Mucosa of descending colon (tissue), 3 donors: Measurements from ENCODE around the gene ITGA7. TPM values are rescaled to one million over a fixed set of nuclear protein-coding genes. Genes with fewer than 3 reads are reported as not detected.

Experiments
- ATAC-seq: fragments of 200-7000 bp; cut with Tn5 transposase; one replicate; pipeline ENCODE4 v1.9.1; 2020; ENCODE audit warnings: mild to moderate bottlenecking, moderate library complexity
- DNase-seq, 3 donors: peaks; one replicate each; pipeline ENCODE4 v3.0.0-alpha.2; 2020
- H3K36me3 ChIP-seq: fragments of 200-600 bp; one replicate; pipeline ENCODE4 v1.8.0; 2021; ENCODE audit warnings: low read depth, mild to moderate bottlenecking
- H3K4me1 ChIP-seq: fragments of 200-600 bp; one replicate; pipeline ENCODE4 v1.8.0; 2021; ENCODE audit warnings: low read depth, mild to moderate bottlenecking
- H3K4me3 ChIP-seq: fragments of 200-600 bp; one replicate; pipeline ENCODE4 v1.8.0; 2021; ENCODE audit warnings: mild to moderate bottlenecking
- H3K9me3 ChIP-seq: fragments of 200-600 bp; one replicate; pipeline ENCODE4 v1.8.0; 2021; ENCODE audit warnings: mild to moderate bottlenecking
- intact Hi-C, 2 donors: fragments of 100-400 bp; cut with DNase I in 1 of 2; cut with micrococcal nuclease in 1 of 2; formaldehyde crosslinking; loops; one replicate each; pipeline versions ENCODE4 v1.11.0 to v1.11.1; 2022; cut with DNase I, micrococcal nuclease
- total RNA-seq, 3 donors: library from RNA; stranded (reverse); fragmentation: NEBNext Ultra II Directional in 2 of 3; extraction: Animal tissue kit (Norgen Biotek cat#: 25700) in 2 of 3; gene quantifications; one replicate each; pipeline versions ENCODE4 v1.2.1 to v1.2.4, GENCODE V29; 2021 to 2023
- TF ChIP-seq, protein P1 (sequence below): fragments of 200-600 bp; IDR thresholded peaks from one replicate; pipeline ENCODE4 v1.8.0; 2022; ENCODE audit warnings: antibody characterized with exemption, mild to moderate bottlenecking
- donor health status: DM: no; HTN: no; CAD: no; lungs with moderate emphysema.
- donor health status: DM: no; HTN: no; CAD: no.
- donor health status: DM: no; HTN: yes; CAD: no.

ITGA7 gene
- total RNA-seq, 3 donors from 2014 or later, result 16.5 to 449 (median 46.0) TPM

DNA sequence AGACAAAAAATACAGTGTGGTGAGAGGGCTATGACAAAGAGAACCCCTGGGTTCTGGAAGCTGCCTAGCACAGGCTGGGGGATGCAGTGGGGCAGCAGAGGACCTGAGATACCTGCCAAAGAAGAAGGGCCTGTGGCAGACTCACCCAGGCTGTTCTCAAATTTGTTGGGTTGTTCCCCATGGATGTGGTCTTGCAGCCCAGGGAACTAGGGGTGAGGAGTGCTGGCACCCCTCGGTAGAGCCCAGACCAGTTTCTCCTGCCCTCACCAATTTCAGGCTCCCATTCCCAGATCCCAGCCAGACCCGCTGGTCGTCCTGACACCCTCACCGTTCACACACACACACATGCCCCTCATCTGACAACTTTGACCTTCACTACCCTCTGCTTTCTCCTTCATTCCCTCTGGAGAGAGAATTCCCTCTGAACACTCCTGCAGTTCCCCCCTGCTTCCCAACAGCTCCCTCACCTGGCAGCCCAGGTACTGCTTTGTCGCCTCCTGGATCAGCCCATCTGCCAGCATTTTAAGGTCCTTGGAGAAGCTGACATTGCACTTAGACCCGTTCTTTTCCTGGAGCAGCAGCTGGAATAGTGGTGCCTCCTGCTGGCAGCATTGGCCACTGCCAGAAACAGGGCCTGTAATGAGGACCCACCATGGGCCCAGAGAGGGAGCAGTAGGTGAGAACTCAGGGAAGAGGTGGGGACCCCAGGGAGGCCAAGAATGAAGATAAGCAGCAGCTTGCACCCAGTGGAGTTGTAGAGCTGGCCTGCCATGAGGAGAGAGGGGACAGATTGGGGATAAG lies 29.3 kb upstream of the ITGA7 start:
- DNase-seq (peak; percentile 83 to 92 (median 91)), ATAC-seq (peak; percentile 91)
- no peaks in the 10 kb centered on the region for H3K36me3 ChIP-seq
- H3K9me3 ChIP-seq, result no peaks in the 10 kb centered on the region
- no peak overlapping the region for H3K4me3 ChIP-seq
- TF ChIP-seq, protein P1, sequence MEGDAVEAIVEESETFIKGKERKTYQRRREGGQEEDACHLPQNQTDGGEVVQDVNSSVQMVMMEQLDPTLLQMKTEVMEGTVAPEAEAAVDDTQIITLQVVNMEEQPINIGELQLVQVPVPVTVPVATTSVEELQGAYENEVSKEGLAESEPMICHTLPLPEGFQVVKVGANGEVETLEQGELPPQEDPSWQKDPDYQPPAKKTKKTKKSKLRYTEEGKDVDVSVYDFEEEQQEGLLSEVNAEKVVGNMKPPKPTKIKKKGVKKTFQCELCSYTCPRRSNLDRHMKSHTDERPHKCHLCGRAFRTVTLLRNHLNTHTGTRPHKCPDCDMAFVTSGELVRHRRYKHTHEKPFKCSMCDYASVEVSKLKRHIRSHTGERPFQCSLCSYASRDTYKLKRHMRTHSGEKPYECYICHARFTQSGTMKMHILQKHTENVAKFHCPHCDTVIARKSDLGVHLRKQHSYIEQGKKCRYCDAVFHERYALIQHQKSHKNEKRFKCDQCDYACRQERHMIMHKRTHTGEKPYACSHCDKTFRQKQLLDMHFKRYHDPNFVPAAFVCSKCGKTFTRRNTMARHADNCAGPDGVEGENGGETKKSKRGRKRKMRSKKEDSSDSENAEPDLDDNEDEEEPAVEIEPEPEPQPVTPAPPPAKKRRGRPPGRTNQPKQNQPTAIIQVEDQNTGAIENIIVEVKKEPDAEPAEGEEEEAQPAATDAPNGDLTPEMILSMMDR, result peak; percentile 88
- H3K4me1 ChIP-seq, result peaks cover 10% of the 10 kb centered on the region
- intact Hi-C loops, result loop anchor here in 1 of 2 donors (10.0 kb wide), 1 partner anchor 198 kb away; the partner anchor contains the start of gene DGKA

DNA sequence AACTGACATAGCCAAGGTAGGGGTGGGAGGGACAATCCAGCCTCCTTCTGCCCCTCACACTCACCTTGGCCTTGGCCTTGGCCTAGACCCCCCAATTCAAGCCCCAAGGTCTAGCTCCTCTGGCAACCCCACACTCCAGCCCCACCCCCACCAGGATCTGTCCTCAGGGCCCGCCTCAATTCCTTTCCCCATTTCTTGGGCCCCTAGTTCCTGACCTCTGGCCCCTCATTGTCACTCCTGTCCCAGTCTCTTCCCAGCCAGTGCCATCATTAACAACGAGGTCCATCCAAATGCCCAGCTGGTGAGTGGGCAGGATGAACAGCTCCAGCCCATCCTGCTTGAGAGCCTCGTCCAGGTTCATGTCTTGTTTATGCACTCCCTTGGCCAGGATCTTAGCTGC lies 28.4 kb upstream of the ITGA7 start:
- no peak for ATAC-seq
- TF ChIP-seq, protein P1, result no peak

DNA sequence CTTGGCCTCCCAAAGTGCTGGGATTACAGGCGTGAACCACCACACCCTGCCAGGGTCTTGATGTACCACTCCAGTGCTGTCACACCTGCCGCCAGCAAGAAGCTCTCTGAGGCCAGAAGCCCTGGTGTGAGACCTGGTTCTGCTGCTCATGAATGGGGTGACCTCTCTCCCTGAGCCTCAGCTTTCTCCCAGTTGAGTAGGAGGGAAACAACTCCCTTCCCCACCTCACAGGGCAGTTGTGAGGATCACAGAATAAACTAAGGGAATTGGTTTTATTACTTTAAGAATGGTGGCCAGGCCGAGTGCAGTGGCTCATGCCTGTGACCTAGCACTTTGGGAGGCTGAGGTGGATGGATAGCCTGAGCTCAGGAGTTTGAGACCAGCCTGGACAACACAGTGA lies 26.9 kb upstream of the ITGA7 start:
- Histone ChIP-seq H3K4me1 (peaks cover 14% of the 10 kb centered on the region), H3K9me3 (no peaks in the 10 kb centered on the region), H3K36me3 (no peaks in the 10 kb centered on the region), H3K4me3 (no peak overlapping the region)
- intact Hi-C loops, result loop anchor here in 1 of 2 donors (10.0 kb wide), 1 partner anchor 200 kb away; the partner anchor contains the start of gene DGKA
- TF ChIP-seq, protein P1, result no peak
- ATAC-seq (no peak), DNase-seq (no peak)

More for the DNA sequence above, 28.4 kb upstream of the ITGA7 start:
- no peak for DNase-seq
- Histone ChIP-seq H3K36me3 (no peaks in the 10 kb centered on the region), H3K4me1 (peaks cover 10% of the 10 kb centered on the region), H3K4me3 (no peak overlapping the region), H3K9me3 (no peaks in the 10 kb centered on the region)
- intact Hi-C loops, result loop anchor here in 1 of 2 donors (10.0 kb wide), 1 partner anchor 199 kb away; the partner anchor contains the start of gene DGKA

DNA sequence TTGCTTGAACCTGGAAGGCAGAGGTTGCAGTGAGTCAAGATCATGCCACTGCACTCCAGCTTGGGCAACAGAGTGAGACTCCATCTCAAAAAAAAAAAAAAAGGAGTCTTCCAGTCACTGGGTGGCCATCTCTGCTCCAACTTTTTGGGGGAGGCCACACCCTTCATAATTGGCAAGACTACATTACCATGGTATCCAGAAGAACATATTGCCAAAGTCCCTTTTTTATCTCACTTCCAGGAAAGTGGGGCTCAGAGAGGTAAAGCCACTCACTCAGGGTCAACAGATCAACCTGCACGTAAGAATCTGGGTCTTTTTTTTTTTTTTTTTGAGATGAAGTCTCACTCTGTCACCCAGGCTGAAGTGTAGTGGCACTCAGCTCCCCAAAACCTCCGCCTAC lies 26.2 kb upstream of the ITGA7 start:
- Histone ChIP-seq H3K9me3 (no peaks in the 10 kb centered on the region), H3K36me3 (no peaks in the 10 kb centered on the region), H3K4me1 (peaks cover 14% of the 10 kb centered on the region), H3K4me3 (no peak overlapping the region)
- DNase-seq, result no peak
- ATAC-seq, result no peak
- TF ChIP-seq, protein P1, result no peak
- intact Hi-C loops, result loop anchor here in 1 of 2 donors (10.0 kb wide), 1 partner anchor 201 kb away; the partner anchor contains the start of gene DGKA

DNA sequence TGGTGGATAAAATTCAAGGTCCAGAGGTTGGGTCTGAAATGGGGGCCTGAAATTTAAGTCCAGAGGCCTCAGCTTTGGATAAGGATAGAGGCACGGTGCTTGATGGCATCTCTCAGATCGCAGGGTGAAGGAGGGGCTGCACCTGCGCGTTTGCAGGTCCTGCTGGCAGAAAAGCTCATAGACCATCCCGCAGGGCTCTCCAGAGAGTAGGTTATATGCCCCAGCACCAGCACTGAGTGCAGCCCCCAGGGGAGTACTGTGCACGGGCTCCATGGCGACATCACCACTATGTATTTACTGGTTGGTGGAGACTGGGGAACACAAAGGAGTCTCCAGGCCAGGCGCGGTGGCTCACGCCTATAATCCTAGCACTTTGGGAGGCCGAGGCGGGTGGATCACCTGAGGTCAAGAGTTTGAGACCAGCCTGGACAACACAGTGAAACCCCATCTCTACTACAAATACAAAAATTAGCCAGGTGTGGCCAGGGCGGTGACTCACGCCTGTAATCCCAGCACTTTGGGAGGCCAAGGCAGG lies 25.4 kb upstream of the ITGA7 start:
- TF ChIP-seq, protein P1, result no peak
- no peaks in the 10 kb centered on the region for H3K36me3 ChIP-seq
- H3K4me1 ChIP-seq, result peaks cover 9% of the 10 kb centered on the region
- H3K9me3 ChIP-seq, result no peaks in the 10 kb centered on the region
- no peak for DNase-seq
- H3K4me3 ChIP-seq, result no peak overlapping the region
- ATAC-seq, result no peak
- intact Hi-C loops, result loop anchor here in 1 of 2 donors (10.0 kb wide), 1 partner anchor 202 kb away; the partner anchor contains the start of gene DGKA
